Activated CD4-positive, alpha-beta T cell treated with anti-CD3 and anti-CD28 coated beads, Interleukin-2, amount 50 U/mL, for 24 hours (primary cell): ENCODE data around the gene LDLRAD4.

Source experiments
- DNase-seq, 2 donors: peaks; one replicate each; pipeline ENCODE4 v3.0.0-alpha.2; 2020; ENCODE audit warnings: low read depth in 1 of 2, low spot score in 1 of 2

Gene LDLRAD4

DNA sequence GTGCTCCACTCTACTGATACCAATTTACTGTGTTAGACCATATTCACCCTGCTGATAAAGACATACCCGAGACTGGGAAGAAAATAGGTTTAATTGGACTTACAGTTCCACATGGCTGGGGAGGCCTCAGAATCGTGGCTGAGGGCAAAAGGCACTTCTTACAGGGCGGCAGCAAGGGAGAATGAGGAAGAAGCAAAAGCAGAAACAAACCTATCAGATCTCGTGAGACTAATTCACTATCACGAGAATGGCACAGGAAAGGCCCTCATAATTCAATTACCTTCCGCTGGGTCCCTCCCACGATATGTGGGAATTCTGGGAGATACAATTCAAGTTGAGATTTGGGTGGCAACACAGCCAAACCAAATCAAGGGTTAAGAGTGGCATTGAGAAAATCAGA, 65.2 kb downstream of the LDLRAD4 start:
- no peak for DNase-seq

DNA sequence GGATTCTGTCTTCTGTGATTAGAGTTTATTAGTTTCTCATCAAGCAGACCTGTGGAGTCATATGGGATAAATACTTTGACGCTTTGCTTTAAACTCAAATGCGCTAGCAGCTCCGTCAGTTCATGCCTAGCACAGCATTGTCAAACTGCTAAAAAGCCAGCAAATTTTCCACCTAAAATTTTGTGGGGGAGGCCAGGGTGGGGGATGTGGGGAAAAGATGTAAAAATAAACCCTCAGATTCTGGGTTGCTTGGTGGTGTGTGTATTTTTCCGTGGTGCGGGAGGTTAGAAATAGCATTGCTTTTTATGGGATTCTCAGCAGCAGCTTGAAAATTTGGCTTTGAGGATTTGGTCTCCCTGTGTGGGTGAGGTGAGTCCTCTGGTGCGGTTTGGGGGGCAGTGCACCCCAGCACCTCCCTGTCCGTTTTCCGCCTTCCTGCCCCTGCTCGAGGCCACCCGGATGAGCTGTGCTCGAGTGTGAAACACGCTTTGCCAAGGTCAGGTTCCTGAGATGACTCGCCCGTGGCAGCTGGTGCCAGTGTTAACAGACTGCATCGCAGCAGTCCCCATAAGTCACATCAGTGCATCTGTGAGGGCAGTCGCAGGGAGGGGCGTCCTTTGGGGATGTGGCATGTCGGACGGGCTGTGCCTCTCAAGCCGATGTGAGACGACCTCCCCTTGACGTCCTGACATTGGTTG, 65.9 kb downstream of the LDLRAD4 start:
- no peak for DNase-seq

DNA sequence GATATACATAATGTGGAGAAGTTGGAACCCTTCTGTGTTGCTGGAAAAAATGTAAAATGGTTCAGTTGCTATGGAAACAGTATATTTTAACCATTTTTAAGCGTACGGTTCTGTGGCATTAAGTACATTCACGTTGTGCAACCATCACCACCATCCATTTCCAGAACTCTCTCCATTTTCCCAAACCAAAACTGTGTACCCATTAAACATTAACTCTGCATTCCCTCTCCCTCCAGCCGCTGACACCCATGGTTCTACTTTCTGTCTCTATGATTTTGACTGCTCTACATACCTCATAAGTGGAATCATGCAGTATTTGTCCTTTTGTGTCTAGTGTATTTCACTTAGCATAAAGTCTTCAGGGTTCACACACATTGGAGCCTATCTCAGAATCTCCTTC, 67.3 kb downstream of the LDLRAD4 start:
- no peak for DNase-seq

DNA sequence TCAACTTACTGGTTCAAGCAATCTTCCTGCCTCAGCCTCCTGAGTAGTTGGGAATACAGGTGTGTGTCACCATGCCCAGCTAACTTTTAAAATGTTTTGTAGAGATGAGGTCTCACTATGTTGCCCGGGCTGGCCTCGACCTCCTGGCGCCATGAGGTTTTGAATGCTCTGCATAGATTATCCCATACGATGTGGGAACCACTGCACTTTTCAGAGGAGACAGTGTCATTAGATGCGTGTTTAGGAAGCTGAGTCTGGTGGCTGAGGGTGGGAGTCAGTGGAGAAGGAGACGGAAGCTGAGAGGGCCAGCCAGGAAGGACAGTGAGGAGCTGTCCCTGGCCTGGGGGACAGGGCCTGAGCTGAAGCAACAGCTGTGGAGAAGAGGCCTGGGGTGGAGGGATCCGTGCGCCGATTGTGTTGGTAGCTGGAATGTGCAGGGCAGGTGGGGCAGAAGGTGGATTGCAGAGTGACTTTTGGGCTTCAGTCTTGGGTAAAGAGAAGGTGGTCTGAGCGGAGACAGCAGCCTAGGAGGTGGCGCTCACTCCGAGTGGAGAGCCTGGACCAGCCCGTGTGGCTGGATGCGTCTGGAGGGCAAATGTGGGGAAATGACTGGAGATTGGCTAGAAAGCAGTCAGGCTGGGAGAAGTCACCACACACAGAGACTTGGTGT, 68.0 kb downstream of the LDLRAD4 start:
- no peak for DNase-seq

DNA sequence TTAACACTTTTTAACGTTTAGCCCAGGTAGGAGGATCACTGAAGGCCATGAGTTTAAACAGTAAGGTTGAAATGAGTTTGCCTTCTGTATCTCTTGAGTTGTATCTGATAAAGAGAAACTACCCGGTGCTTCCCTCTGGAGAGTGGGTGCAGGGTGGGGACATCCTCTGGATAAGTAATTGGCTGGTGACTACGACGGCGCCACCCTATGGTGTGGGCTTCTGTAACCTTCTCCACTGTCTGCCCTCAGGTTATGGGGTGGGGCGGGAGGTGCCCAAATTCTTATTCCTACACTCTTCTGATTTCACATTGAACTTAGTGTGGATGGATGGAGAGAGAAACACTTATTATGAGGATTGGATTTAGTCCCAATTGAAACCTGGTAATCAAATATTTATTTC, 68.8 kb downstream of the LDLRAD4 start:
- DNase-seq, result no peak

DNA sequence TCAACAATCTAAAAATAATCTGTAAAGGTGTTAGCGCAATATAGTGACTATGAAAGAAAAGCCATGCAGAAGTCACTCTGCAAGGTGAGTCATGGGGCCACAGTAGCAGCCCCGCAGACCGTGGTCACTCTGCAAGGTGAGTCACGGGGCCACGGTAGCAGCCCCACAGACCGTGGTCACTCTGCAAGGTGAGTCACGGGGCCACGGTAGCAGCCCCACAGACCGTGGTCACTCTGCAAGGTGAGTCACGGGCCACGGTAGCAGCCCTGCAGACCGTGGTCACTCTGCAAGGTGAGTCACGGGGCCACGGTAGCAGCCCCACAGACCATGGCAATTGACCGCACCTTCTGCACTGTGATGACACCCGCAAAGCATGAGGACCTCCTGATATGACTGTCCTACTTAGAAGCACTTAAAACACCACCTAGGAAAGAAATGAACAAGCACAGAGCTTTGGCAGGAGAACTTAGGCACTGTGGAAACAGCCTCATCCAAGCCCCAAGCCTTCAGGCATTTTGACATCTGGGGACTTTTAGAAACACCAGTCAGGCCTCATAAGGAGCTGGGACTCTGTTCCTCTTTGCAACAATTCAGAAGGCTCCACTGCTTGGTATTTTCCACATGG, 70.1 kb downstream of the LDLRAD4 start:
- no peak for DNase-seq

DNA sequence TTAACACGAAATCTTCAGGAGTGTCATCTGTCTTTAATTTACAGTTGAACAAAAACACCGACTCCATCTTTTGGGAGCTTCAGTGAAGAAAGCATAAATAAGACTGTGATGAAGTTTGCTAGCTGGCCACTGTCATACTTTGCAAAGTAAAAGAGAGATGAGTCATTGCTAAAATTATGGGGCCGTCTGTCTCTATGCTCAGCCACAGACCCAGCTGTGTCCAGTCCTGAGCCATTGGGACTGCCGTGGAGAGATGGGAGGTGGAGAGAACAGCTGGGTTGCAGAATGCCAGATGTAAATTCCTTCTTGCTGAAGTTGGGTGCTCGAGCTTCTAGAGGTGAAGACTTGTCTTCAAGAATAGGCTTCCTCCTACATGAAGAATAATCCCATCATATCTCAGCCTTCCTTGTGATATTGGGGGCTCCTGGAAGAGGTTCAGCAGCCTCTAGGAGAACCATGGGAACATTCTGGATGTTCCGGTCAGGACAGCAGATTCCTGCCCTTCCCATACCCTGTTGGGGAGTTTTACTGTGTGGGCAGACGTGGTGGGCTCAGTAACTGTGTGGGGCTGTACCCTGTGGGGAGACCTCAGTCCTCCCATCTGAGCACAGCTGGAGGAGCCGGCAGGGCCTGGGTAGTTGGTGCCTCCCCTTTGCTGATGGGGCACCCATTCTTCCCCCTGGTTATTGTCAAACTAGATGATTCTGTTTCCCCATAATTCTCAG, 71.1 kb downstream of the LDLRAD4 start:
- no peak for DNase-seq

DNA sequence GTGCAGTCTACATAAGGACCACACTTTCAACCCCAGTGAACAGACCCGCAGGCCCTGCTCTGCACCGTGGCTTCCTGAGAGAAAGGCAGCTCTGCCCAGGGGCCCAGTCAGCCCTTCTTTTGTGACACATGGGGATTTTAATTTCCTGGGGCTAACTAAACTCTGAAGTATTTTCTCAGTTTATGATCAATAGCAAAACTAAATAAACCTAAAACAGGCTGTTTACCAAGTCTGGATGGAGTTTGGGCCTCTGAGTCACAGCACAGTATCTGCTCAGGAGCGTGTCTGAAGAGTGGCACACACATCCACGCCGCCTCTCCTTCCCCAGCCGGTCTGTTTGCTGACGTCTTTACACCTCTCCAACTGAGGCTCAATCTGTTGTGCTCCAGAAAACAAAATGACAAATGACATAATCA, 72.3 kb downstream of the LDLRAD4 start:
- DNase-seq, result no peak

DNA sequence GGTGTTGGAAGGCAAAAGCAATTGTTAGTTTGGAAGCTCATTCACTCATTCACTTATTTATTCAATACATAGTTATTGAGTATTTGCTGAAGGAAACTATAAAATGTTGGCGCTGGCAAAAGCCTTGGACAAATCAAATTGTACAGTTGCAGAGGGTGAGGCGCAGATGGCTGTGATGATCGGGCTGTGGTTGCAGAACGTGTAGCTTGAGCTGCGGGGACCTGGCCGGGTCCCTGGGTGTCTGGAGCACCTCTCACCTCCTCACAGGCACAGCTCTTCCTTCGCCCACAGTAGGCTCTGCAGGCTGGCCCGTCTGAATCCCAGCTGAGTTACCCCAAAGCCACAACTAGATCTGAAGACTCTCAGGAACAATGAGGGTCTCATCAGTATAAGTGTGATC, 72.7 kb downstream of the LDLRAD4 start:
- no peak for DNase-seq

DNA sequence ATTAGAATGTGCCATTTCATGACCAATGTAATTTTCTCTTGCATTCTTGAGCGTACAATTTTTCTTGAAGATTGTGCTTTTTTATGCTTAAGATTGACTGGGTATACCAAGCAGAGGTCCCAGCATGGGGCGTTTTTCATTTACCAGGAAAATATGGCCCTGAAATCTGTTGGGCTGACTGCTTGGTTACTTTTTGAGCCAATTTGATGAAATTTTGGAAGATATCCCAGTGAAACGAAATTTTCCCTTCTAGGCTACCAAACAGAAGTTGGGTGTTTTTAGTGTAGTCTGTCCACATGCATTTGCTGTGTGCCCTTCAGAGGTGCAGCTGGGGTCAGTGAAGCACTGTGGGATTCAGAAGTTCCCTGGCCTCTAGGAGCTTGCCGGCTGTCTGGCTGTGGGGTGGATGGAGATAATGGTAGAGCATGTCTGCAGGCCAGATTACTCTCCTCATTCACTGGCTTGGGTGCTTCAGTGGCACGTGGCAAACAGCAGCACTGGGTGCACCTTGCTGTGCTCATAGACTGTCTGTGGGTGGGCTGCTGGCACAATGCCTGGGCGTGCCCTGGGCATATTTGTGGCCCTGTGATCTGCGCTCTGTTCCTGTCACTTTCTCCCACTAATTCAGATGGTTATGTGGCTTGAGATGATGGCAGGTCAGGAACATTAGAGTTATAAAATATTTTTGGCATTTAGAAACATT, 73.3 kb downstream of the LDLRAD4 start:
- no peak for DNase-seq

DNA sequence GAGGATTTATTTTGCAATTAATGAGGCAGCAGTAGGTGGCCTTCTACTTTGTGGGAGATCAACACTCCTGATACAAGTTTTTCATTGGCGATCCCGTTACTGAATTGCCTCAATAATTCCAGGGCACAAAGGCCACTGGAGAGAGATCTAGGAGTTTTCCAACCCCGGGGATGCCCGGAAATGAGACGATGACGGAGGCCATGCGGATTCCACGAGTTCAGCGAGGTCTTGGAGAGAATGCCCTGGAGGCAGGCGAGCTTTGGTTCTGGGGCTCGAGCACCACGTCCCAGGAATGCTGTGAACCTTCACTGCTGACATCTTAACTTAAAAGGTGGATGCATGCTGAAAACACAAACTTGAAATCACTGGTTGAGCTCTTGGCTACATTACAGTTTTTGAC, 74.2 kb downstream of the LDLRAD4 start:
- DNase-seq, result no peak

DNA sequence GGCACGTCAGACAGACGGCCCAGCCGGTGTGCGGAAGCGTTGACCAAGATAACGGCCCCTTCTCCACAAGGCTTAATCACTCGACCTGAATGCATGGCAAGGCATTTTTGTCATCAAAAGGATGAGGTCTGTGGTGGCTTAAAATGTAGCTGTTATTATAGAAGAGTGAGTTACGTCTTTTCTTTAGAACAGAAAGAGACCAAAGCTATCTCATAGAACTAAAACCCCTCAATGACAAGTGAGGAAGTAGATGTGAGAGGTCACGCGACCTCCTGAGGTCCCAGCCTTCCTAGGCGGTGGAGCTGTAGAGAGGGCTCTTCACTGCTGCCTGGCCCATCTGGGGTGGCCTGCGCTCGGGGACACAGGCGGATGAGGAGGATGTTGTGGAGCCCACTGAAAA, 75.7 kb downstream of the LDLRAD4 start:
- no peak for DNase-seq

DNA sequence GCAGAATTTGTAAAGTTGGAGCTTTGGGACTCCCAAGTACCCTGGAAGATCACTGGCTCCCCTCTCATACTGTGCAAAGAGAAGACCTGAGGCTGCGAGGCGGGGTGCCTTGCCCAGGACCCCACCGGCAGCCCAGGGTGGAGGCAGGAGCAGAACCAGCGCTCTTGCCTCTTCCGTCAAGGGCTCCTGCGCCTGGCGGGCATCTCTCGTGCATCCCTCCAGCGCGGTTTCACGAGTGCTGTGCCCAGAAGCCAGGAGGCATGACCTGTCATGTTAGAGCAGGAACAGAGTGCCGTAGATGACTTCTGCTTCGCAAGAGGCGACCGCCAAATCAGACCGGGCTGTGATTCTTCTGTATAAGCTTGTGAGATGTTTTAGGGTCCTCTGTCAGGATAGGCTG, 77.3 kb downstream of the LDLRAD4 start:
- no peak for DNase-seq

DNA sequence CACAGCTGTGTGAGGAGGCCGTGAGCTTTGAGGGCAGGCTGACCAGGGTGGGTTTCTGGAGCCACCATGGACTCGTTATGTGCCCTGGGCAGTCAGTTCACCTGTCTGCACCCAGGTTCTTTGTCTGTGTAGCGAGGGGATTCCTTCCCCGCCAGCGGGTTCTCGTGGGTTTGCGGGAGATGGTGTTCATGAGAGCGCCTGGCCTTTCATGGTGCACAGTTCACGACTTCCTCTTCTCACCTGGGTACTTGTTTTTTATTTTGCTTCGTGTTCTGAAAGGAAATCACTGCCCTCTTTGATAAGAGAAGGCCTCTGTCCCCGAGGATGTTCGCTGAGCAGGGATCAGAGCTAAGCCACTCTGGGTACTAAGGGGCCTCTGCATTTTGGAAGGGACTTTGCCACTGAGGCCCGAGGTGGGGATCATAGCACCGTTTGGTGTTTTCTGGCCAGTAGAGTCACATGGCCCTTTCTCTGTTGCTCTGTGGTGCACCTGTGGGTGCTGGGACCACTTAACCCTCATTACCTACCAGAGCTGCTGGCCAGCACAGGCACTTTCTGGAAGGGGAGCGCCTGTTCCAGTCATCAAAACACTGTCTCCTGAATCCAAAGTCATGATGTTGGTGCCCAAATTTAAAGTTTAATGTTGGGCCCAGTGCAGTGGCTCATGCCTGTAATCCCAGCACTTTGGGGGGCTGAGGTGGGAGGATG, 78.5 kb downstream of the LDLRAD4 start:
- DNase-seq, result no peak

DNA sequence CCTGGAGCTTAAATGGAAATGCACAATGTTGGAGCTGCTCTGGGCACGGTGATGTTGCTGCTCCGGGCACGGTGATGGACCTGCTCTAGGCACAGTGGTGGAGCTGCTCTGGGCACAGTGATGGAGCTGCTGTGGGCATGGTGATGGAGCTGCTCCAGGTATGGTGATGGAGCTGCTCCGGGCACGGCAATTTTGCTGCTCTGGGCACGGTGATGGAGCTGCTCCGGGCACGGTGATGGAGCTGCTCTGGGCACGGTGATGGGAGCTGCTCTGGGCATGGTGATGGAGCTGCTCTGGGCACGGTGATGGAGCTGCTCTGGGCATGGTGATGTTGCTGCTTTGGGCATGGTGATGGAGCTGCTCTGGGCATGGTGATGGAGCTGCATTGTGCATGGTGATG, 79.7 kb downstream of the LDLRAD4 start:
- no peak for DNase-seq

DNA sequence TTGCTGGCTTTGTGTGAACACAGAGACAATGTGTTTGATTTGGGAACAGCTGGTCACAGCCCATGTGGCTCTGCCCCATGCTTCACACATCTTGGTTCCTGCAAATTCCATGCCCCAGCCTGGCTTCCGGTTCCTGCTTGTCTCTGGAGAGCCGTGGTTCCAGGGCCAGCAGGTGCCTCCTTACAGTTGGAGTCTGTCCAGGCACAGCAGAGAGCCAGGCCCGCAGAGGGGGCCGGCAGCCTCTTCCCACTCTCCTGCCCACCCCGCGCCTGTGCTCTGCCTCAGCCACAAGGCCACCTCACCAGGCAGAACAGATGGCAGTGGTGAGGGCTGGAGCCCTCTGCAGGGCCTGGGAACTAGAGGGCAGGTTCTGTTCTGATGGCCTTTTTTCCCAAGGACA, 81.5 kb downstream of the LDLRAD4 start:
- DNase-seq, result no peak

DNA sequence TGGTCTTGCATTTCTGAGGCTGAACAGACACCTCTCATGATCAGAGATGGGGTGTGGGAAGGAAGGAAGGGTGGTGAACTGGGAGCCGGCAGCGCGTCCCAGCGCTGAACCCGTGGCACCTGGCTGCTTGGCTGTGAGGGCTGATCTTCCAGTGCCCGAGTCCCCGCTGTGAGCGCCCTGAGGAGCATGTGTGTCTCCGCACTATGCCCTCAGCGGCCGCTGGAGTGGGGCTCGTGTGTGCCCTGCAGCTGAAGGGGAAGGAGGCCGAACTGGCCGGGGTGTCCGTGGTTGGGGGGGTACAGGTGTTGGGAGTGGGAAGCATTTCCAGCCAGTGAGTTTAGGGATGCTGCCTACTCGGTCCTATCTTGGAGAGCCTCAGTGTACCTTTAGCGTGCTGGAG, 82.2 kb downstream of the LDLRAD4 start:
- DNase-seq, result no peak

DNA sequence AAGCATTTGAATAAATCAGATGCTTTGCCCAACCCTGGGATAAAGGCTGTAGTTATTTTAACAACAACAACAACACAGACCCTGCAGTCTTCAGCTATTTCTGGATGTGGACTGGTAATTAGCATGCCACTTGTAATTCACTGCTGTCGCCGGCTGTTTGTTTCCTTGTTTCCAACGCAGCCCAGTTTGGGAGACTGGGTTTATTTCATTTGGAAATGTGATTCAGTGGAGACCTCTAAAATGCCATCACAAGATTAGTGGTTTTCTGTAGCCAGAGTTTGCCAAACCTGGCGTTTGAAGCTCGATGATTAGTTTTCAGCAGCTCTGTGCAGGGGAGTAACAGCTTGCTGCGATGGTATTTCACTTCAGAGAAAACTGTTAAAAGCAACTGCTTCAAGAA, 83.5 kb downstream of the LDLRAD4 start:
- no peak for DNase-seq

DNA sequence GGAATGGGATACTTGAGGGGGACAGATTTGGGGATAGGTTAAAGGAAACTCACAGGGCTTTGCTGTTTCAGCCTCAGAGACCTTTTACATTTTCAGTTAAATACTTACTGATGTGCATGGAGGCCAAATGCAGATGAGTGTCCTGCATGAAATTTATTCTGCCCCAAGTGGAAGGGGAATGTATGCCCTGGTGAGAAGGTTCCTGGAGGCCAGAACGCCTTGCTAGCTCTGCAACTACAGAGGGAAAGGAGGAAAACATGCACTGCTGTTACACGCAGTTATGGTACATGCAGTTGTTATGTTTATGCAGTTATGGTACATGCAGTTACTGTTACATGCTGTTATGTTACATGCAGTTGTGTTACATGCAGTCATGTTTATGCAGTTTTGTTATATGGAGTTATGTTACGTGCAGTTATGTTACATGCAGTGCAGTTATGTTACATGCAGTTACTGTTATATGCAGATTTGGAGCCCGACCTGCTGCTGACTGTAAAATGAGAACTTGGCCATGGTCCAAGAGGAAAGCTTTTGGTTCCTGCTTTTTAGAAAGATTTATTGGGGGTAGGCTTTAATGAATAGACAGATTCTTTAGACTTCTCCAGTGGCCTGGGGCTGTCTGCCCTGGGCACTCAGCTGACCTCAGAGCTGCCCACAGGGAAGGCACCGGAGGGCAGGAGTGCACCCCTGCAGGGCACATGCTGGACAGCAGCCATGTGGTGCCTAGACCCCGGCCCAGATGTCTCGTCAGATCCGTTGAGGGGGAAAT, 84.1 kb downstream of the LDLRAD4 start:
- DNase-seq, result no peak

DNA sequence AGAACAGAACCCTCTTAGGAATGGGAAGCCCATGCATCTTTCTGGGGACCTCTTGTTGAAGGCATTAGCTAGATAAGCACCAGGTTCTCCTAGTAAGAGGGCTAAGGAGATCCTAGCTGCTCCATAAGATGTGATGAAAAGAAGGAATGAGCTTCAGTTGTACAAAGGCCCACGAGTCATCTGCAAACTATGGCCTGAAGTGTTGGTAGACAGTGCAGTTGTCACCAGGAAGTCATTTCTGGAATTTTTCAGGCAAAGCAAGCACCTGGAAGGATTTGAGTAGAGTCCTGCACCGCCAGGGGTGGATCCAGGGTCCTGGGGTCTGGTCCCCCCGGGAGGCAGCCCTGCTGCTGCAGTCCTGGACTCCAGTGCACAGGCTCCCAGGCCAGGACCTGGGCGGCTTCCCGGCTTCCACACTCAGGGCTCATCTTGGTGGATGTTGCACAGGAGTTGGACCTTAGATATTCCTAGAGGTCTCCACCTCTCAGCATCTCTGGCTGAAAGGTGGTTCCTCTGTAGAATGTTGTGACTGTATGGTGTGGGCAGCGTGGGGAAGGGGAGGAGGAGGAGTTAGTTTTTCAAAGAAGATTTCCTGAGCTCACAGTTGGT, 85.3 kb downstream of the LDLRAD4 start:
- no peak for DNase-seq
